Measurements from ENCODE around the gene SLC4A5.

DNA sequence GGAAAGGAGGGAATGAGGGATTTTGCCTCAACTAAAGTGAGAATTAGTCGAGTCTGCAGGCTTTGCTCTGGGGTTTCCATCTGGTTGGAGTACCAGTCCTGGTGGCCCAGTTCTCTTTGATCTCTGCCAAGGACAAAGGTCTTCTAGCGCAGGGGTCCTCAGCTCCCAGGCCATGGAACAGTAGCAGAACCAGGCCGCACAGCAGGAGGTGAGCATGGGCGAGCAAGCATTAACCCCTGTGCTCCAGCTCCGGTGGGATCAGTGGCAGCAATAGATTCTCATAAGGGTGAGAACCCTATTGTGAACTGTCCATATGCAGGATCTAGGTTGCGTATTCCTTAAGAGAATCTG is 120.9 kb downstream of the SLC4A5 start:
- TF ChIP-seq, protein P1, sequence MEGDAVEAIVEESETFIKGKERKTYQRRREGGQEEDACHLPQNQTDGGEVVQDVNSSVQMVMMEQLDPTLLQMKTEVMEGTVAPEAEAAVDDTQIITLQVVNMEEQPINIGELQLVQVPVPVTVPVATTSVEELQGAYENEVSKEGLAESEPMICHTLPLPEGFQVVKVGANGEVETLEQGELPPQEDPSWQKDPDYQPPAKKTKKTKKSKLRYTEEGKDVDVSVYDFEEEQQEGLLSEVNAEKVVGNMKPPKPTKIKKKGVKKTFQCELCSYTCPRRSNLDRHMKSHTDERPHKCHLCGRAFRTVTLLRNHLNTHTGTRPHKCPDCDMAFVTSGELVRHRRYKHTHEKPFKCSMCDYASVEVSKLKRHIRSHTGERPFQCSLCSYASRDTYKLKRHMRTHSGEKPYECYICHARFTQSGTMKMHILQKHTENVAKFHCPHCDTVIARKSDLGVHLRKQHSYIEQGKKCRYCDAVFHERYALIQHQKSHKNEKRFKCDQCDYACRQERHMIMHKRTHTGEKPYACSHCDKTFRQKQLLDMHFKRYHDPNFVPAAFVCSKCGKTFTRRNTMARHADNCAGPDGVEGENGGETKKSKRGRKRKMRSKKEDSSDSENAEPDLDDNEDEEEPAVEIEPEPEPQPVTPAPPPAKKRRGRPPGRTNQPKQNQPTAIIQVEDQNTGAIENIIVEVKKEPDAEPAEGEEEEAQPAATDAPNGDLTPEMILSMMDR (IDR thresholded peaks at IDR 0.05; ENCODE audit: low read depth, low read length, poor library complexity, severe bottlenecking) = no peak
- no peak for TF ChIP-seq EZH2phosphoT487 (IDR thresholded peaks at IDR 0.05; ENCODE audit: borderline replicate concordance, low read length)

Data from DOHH2 (cell line).